ENCODE data around the gene BARD1. TPM values are rescaled to one million over a fixed set of nuclear protein-coding genes. Genes with fewer than 3 reads are reported as not detected.
"Not testable (repeated sequence)": the region's sequence is repeated elsewhere in the genome, so short reads cannot be mapped to it uniquely, and the experiment has no call there.

The BARD1 gene
- total RNA-seq, result 13.2 TPM
- long read RNA-seq, full-length matches to known transcripts, result 6 of 10 reads
- long read RNA-seq, partial matches to known transcripts, result 0 of 10 reads
- long read RNA-seq, other reads (novel, unspliced or antisense), result 4 of 10 reads

- intact Hi-C loops (cut with DNase I), result loop anchor here (10.0 kb wide), 1 partner anchor 314 kb away; no protein-coding TSS in a partner anchor
Measured at GRCh38 chr2:214808981-214809750, at the start of gene BARD1. BARD1 (minus strand) TSS chr2:214809683; CDS start chr2:214809569, 114 bp downstream.

DNA sequence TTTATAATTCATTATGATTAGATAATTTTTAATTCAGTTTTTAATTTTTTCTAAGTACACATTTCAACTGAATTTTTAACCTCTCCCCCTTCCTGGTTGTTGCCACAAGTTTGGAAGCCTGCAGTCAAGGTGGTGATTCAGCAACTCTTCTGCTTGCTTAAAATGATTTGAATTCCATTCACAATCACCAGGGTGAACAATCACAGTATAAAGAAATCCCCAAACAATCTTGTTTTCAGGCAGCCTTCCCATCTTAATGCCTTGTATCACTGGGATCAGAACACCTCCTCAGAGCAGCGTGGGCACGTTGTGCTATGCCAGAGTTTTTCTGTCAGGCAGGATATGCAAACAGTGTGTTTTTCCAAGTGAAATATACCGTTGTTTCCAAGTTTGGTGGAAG is 46.7 kb upstream of the BARD1 start:
- no peak for DNase-seq (ENCODE audit: low spot score)

More at GRCh38 chr2:214808981-214809750, at the start of gene BARD1:
- DNase-seq (ENCODE audit: low spot score), result peak; percentile 81

GRCh38 chr2:214853906-214854305 is 44.4 kb upstream of the BARD1 start:
- intact Hi-C loops (cut with DNase I), result no loop called here
- no peak for DNase-seq (ENCODE audit: low spot score)

More for the DNA sequence above, 46.7 kb upstream of the BARD1 start:
- intact Hi-C loops (cut with DNase I), result no loop called here

- intact Hi-C loops (cut with DNase I), result no loop called here
- DNase-seq (ENCODE audit: low spot score), result no peak
Measured at GRCh38 chr2:214843823-214844222, 34.3 kb upstream of the BARD1 start.

- no peak for DNase-seq (ENCODE audit: low spot score)
- intact Hi-C loops (cut with DNase I), result no loop called here
Measured at GRCh38 chr2:214839464-214839863, 30.0 kb upstream of the BARD1 start.

DNA sequence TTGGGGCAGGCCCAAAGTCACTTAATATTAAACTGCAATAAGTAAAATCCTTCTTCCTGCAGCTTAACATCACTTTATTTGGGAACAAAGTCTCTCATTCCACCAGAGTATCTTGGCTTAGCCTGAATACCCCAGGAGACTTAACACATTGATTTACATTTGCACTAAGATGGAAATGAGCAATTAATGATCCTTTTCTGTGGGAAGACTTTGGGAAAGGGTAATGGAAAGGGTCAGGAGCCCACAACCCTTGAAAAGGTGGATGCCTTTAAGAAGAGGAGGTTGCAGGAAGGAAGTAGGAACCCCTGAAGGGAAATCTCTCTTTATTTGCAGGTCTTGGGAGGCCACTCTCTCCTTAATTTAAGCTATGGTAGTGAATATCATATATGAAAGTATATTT is 28.0 kb upstream of the BARD1 start:
- intact Hi-C loops (cut with DNase I), result no loop called here
- DNase-seq (ENCODE audit: low spot score), result no peak

- no peak for DNase-seq (ENCODE audit: low spot score)
- intact Hi-C loops (cut with DNase I), result no loop called here
Measured at GRCh38 chr2:214836568-214836967, 27.1 kb upstream of the BARD1 start.

- no peak for DNase-seq (ENCODE audit: low spot score)
- intact Hi-C loops (cut with DNase I), result no loop called here
Measured at GRCh38 chr2:214830794-214831346, 21.4 kb upstream of the BARD1 start.

DNA sequence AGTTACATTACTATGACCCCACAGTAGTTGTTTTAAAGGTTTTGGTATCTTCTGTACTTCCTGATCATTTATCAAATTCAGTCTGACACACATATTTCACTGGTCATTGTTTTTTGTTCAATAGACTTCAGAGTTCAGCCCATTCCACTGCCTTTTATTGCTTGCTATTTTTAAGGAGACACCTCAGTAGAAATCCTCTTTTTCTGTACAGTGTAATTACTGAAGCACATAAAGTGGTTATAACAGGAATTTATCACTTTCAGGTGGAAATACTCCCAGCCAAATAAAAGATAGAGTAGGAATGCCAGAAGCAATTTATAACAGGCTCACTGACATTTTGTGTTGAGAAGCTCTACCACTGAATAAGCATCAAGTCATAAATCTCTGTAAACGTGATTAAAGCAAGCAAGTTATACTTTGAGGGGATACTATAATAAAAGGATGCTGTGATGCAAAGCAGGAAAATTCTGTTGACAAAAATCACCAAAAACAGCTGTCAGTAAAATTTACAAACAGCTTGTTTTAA is 6.6 kb upstream of the BARD1 start:
- no peak for DNase-seq (ENCODE audit: low spot score)
- intact Hi-C loops (cut with DNase I), result no loop called here

DNA sequence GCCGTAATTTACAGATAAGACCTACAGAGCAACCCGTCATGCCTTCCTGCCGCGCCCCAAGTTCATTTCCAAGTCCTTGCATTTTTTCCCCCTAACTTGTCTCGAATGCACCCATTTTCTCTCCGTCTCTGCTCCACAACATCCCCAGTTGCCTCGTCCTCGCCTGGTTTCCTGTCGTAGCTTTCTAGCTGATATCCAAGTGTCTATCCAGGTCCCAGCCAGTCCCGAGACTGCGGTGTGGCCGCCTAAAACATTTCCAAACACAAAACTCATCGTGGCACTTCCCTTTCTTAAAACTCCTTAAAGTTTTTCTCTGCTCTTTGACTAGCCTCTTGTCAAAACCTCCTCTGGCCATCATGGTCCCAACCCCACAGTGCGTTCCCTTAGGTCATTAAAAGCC is 1.2 kb upstream of the BARD1 start:
- DNase-seq (ENCODE audit: low spot score), result no peak
- intact Hi-C loops (cut with DNase I), result no loop called here

DNA sequence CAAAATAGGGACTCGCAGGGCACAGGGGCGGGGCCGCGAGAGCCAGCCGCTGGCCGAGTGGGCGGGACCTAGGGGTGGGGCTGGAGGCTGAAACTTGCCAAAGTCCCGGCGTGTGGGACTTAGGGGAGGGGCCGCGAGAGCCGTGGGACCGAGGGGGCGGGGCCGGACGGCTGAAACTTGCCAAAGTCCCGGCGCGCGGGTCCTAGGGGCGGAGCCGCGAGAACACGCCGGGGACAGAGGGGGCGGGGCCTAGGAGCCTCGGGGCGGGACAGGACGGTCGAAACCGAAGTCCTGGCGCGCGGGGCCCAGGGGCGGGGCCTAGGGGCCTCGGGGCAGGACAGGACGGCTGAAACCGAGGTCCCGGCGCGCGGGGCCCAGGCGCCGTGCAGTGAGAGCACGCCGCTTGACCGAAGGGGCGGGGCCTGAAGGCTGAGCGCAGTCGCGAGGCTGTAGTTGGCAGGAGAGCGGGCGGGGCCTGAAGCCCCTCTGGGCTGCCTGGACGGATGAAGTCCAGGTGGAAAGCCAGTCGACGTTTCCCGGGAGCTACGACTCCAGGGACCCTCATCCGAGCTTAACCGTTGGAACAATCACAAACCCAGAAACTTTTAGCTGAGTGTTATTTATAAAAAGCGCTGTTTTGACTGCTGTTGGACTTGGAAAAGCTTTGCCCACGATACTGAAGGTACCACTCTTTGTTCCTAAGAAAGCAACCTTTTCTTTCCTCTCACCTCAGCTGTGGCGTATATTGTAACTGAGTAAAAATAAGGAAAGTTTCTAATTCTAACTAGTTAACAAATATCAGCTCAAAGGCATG is 475 bp upstream of the BARD1 start:
- intact Hi-C loops (cut with DNase I), result loop anchor here (10.0 kb wide), 1 partner anchor 315 kb away; no protein-coding TSS in a partner anchor
- DNase-seq (ENCODE audit: low spot score), result peak; percentile 100

DNA sequence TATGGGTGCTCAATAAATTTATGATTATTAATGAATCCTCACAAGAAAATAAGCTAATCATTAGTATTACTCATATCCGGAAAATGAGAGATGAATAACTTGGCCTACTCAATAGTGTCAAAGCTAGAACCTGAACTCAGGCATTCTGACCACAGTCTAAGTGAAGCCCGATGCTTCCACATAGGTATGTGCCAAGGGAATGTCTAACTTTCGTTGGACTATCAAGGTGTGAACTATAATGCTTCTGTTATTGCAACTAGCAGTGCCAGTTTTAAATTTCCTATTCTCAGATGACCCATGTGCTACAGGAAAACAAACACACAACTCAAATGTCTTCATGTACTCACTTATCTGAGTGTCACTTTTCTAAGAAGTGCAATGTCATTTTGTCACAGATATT is 1.8 kb downstream of the BARD1 start:
- intact Hi-C loops (cut with DNase I), result loop anchor here (10.0 kb wide), 1 partner anchor 313 kb away; no protein-coding TSS in a partner anchor
- DNase-seq (ENCODE audit: low spot score), result no peak

DNA sequence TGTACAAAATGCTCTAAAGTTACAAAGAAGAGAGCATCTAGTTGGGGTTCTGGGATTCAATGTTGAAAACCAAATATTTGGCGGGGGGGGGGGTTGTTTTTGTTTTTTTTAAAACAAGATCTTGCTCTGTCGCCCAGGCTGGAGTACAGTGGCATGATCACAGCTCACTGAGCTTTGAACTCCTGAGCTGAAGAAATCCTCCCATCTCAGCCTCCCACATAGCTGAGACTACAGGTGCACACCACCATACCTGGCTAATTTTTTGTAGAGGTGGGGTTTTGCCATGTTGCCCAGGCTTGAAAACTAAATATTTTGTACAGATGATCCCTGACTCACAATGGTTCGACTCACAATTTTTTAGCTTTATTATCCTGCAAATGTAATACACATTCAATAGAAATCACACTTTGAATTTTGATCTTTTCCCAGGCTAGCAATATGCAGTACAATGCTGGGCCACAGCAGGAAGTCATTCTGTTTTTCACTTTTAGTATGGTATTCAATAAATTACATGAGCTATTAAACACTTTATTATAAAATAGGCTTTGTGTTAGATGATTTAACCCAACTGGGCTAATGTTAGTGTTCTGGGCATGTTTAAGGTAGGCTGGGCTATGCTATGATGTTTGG is 7.6 kb downstream of the BARD1 start:
- intact Hi-C loops (cut with DNase I), result loop anchor here (10.0 kb wide), 1 partner anchor 307 kb away; no protein-coding TSS in a partner anchor
- DNase-seq (ENCODE audit: low spot score), result no peak

GRCh38 chr2:214801068-214801467 is 8.4 kb downstream of the BARD1 start:
- no peak for DNase-seq (ENCODE audit: low spot score)
- intact Hi-C loops (cut with DNase I), result loop anchor here (10.0 kb wide), 1 partner anchor 306 kb away; no protein-coding TSS in a partner anchor

DNA sequence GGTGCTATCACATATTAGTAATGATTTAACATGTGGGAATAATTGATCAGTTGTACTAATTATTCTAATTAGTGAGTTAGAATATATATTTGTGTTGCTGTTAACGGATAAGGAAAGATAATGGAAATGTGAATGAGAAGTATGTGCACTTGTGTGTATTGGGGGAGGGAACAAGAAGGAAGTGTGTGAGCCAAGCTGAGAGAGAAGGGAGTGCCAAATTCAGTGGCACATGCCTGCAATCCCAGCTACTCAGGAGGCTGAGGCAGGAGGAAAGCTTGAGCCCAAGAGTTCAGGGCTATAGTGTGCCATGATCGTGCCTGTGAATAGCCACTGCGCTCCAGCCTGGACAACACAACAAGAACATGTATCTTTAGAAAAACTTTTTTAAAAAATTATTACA is 9.3 kb downstream of the BARD1 start:
- DNase-seq (ENCODE audit: low spot score), result no peak
- intact Hi-C loops (cut with DNase I), result loop anchor here (10.0 kb wide), 1 partner anchor 305 kb away; no protein-coding TSS in a partner anchor

DNA sequence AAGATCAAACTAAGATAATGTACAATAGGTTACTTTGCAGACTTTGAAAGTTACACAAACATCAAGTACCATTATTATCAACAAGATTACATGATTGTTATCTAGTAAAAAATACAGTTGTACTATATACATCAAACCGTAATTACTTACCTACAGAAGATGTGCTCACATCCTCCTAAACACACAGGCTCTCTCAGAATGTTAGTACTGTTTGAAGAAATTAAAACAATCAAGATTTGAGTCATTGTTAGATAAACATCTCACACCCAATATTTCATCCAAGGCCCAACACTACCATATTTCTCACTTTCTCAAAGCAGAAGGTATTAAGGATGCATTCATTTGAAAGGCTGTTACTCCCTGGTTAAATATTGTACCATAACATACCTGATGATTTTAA is 12.6 kb downstream of the BARD1 start:
- no peak for DNase-seq (ENCODE audit: low spot score)
- intact Hi-C loops (cut with DNase I), result no loop called here

GRCh38 chr2:214783181-214783580 is 26.3 kb downstream of the BARD1 start:
- DNase-seq (ENCODE audit: low spot score); intact Hi-C loops (cut with DNase I): not testable (repeated sequence)

DNA sequence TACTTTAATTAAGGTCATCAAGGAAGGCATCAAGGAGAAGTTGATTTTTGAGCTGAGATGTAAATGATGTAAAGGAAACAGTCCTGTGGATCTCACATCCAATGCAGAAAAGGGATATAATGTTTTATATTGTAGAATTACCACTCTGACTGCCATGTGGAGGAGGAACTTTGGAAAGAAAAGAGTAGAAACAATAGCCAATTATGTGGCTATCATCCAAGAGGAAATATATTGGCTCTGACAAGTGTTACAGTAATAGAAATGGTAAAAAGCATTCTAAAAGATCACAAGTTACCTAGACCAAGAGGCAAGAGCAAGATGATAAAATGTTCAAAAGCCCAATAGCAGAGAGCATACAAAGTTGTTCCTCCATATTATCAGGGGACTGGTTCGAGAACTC is 26.8 kb downstream of the BARD1 start:
- DNase-seq (ENCODE audit: low spot score), result no peak
- intact Hi-C loops (cut with DNase I), result no loop called here

DNA sequence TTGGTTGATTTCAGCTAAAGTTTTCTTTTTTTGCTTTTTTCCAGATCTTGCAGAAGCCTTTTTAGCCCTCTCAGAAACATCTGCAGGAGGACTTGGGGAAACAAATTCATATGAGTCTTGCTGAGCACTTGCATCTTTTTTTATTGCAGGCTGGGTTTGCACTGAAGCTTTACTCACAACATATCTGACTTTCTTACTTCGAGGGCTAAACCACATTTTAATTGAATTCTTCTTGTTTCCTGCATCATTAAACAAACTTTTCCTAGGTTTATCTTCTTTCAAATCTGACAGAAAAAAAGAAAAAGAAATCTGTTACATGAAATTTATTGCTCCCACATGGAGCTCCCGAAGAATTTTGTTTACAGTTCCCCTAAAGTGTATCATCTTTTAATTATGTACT is 28.3 kb downstream of the BARD1 start:
- no peak for DNase-seq (ENCODE audit: low spot score)
- intact Hi-C loops (cut with DNase I), result no loop called here

All from cardiac septum (tissue), 1 donor.